ENCODE data around the gene FBXO39.

The FBXO39 gene

GRCh38 chr17:6818938-6819337 is 42.9 kb downstream of the FBXO39 start:
- ChIA-PET CTCF (interaction anchor here (1.4 kb wide), 1 partner anchor 152 kb away, joined by 3 read pairs; no protein-coding TSS in a partner anchor), POLR2A (no interaction called here)
- no peak for TF ChIP-seq CTCF (IDR thresholded peaks at IDR 0.05; ENCODE audit: control extremely low read depth, extremely low read depth, low read depth, missing control alignments)
- no peak for DNase-seq (ENCODE audit: extremely low spot score)

GRCh38 chr17:6823011-6823442 is 47.0 kb downstream of the FBXO39 start:
- CTCF ChIA-PET = interaction anchor here (0.8 to 1.9 kb wide), 3 partner anchors 20 to 107 kb away, joined by 3 to 7 read pairs (median 3); no protein-coding TSS in a partner anchor
- POLR2A ChIA-PET = no interaction called here
- TF ChIP-seq CTCF (IDR thresholded peaks at IDR 0.05; ENCODE audit: control extremely low read depth, extremely low read depth, low read depth, missing control alignments) = no peak
- DNase-seq (ENCODE audit: extremely low spot score) = no peak

GRCh38 chr17:6830383-6830986 is 54.5 kb downstream of the FBXO39 start:
- DNase-seq (ENCODE audit: extremely low spot score) = no peak
- no peak for TF ChIP-seq CTCF (IDR thresholded peaks at IDR 0.05; ENCODE audit: control extremely low read depth, extremely low read depth, low read depth, missing control alignments)
- POLR2A ChIA-PET = no interaction called here
- CTCF ChIA-PET = interaction anchor here (3.6 kb wide), 1 partner anchor 13 kb away, joined by 33 read pairs; no protein-coding TSS in a partner anchor

GRCh38 chr17:6831661-6832263 is 55.7 kb downstream of the FBXO39 start, which contains the start of gene TEKT1:
TSS of gene TEKT1 (minus strand) at chr17:6831729. CDS start at chr17:6830376, 1,353 bp downstream.
- TF ChIP-seq CTCF (IDR thresholded peaks at IDR 0.05; ENCODE audit: control extremely low read depth, extremely low read depth, low read depth, missing control alignments) = no peak
- peak; percentile 83 for DNase-seq (ENCODE audit: extremely low spot score)
- ChIA-PET CTCF (interaction anchor here (1.2 to 3.6 kb wide), 4 partner anchors 11 to 173 kb away, joined by 3 to 33 read pairs (median 4); no protein-coding TSS in a partner anchor), POLR2A (no interaction called here)

Data from GM10248 (cell line).